Tongue (tissue), 2 donors: ENCODE measurements around the gene FOXK1. TPM values are rescaled to one million over a fixed set of nuclear protein-coding genes. Genes with fewer than 3 reads are reported as not detected.
"Not testable (repeated sequence)": the region's sequence is repeated elsewhere in the genome, so short reads cannot be mapped to it uniquely, and the experiment has no call there.

Experiments
- DNase-seq: peaks from one replicate; pipeline ENCODE4 v3.0.0-alpha.2; 2015
- total RNA-seq: library from RNA; depleted of rRNA; stranded (reverse); fragments of >200 nt; gene quantifications from one replicate; pipeline ENCODE4 v1.2.3, GENCODE V29; 2014

The FOXK1 gene
- total RNA-seq, 1 donor from 2014 or later = 26.9 TPM

DNA sequence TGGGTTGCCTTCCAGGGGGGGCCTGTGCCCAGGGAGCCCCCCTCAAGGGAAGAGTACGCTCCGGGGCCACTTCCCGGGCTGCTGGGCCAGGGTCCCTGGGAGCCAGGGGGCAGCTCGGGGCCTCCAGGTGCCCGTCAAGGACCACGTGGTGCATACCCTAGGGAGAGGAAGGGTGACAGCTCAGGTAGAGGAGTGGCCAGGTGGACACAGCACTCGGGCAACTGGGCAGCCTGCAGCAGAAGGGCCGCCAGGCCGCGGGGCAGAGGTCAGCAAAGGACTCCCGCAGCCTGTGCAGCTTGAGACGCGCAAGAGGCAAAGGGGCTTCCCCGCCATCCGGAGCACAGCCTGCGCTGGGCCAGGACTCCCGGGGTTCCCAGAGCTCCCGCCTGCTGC, 119.7 kb downstream of the FOXK1 start:
- no peak for DNase-seq

DNA sequence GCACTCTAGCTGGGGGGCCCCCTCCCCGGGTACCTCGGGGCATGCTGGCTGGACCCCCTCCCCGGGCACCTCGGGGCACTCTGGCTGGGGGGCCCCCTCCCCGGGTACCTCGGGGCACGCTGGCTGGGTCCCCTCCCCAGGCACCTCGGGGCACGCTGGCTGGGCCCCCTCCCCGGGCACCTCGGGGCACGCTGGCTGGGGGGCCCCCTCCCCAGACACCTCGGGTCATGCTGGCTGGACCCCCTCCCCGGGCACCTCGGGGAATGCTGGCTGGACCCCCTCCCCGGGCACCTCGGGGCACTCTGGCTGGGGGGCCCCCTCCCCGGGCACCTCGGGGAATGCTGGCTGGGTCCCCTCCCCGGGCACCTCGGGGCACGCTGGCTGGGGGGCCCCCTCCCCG, 120.5 kb downstream of the FOXK1 start:
- not testable (repeated sequence) for DNase-seq

DNA sequence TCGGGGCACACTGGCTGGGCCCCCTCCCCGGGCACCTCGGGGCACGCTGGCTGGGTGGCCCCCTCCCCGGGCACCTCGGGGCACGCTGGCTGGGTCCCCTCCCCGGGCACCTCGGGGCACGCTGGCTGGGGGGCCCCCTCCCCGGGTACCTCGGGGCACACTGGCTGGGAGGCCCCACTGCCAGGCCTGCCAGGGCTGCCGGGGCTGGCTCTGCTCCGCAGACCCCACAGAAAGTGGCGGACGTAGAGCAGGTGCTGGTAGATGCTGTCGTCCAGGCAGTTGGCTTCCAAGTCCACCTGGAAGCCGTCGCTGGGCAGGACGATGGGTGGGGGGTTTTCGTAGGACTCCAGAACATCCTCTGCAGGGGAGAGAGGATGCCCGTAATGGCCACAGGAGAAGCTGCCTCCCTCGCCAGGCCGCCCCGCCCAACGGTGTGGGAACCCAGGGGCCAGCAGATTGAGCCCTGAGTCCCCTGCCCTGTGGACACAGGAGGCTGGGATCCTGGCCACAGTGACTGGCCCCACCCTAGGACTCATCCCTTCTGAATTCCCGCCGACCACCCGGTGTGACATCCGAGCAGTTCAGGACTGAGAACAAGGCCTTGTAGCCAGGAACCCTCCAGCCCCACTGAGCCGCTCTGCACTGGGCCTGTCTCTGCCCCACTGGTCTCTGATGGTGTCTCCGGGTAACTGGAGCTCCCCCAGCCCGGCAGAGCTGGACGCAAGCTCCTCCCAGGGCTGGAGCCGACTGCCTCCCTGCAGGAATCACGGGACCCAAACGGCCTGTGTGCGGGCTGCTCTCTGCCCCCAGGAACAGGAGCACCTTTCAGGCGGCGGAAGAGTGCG, 121.5 kb downstream of the FOXK1 start:
- DNase-seq = no peak

DNA sequence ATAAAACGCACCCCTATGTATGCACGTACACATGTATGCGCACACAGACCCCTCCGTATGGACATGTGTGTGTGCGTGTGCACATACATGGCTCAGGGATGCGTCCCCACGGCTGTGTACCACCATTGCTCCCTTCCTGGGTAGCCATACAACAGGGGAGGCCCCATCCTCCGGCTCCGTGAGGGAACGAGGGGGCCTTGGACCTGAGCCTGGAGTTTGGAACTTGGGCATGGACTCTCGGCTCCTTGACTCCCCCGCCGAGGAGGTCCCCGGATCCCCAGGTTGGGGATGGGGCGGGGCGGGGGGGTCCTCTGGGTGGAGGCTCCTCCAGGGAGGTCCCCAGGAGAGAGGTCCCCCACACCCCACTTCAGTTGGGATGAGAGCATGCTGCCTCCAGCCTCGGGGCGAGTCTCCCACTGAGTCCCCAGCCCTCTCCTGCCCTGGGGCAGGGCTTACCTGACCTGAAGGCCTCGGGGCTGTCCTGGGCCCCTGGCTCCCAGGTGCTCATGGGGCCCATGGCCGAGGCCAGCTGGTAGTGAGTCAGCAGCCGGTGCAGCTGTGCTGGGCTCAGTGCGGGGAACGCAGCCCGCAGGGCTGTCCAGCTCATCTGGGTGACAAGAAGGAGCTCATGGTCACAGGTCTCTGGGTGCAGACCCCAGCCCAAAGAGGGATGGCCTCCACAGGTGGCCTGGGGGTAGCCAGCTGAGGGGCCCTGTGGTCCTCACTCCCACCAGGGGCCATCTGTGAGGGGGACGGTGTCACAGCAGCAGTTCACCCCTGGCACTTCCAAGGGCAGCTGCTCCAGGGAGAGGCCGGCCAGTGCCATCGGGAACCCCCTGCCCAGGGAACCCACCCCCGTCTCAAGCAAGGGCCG, 123.3 kb downstream of the FOXK1 start:
- no peak for DNase-seq

DNA sequence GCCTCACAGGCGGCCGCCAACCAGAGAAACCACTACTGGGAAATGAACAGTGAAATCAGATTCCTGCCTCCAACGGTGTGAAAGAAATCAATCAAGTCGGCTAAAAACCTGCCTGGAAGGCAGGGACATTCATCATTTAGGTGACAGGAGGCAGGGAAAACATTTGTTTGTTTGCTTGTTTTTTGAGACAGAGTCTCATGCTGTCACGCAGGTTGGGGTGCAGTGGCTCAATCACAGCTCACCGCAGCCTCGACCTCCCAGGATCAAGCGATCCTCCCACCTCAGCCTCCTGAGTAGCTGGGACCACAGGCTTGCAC, 123.8 kb downstream of the FOXK1 start:
- no peak for DNase-seq

DNA sequence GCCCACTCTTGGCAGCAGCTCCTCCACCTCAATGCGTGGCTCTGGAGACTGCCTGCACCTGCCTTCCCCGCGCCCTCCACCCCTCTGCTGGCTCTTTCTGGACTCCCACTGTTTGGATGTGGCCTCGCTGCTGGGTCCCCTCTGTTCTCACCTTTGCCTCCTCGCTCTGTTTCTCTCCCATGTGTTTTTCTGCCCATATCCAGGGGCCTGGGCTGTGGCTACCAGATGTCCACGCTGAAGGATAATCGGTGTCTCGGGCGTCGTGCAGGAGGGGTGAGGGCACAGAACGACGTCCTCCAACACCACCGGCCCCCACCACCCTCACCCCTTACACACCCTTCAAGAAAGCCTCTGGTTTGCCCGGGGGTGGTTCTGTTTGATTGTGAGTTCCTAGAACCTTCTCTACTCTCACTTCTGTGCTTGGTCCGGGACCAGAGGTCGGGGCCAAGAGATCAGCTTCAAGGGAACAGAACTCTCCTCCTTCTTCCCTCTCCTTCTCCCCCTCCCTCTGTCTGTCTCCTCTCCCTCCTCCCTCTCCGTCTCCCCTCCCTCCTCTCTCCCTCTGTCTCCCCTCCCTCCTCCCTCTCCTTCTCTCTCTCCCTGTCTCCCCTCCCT, 125.0 kb downstream of the FOXK1 start:
- no peak for DNase-seq

DNA sequence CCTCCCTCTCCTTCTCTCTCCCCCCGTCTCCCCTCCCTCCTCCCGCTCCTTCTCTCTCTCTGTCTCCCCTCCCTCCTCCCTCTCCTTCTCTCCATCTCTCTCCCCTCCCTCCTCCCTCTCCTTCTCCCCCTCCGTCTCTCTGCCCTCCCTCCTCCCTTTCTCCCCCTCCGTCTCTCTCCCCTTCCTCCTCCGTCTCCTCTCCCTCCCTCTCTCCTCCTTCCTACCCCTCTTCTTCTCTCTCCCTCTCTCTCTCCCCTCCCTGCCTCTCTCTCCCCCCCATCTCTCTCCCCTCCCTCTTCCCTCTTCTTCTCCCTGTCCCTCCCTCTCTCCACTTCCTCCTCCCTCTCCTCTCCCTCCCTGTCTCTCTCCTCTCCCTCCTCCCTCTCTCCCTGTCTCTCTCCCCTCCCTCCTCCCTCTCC, 125.5 kb downstream of the FOXK1 start:
- DNase-seq = no peak

DNA sequence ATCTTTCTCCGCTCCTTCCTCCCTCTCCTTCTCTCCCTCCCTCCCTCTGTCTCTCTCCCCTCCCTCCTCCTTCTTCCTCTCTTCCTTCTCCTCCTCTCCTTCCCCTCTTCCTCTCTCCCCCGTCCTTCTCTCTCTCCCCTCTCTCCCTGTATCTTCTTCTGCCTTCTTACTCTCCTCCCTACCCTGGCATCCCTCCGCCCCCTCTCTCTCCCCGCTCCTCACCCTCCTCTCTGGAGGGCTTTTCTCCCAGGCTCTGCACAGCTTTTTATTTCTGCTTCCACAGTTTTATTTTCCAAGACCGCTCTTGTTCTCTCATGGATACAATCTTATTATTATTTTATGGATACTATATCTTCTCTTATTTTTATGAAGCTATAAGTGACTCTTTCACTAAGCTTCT, 125.9 kb downstream of the FOXK1 start:
- no peak for DNase-seq

DNA sequence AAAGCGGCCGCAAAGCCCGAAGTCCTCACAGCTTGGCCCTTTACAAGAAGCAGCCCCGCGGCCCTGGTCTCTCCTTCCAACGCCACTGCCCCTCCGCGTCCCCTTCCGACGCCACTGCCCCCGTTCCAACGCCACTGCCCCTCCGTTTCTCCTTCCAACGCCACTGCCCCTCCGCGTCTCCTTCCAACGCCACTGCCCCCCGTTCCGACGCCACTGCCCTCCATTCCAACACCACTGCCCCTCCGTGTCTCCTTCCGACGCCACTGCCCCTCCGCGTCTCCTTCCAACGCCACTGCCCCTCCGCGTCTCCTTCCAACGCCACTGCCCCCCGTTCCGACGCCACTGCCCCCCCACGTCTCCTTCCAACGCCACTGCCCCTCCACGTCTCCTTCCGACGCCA, 126.5 kb downstream of the FOXK1 start:
- DNase-seq = no peak

DNA sequence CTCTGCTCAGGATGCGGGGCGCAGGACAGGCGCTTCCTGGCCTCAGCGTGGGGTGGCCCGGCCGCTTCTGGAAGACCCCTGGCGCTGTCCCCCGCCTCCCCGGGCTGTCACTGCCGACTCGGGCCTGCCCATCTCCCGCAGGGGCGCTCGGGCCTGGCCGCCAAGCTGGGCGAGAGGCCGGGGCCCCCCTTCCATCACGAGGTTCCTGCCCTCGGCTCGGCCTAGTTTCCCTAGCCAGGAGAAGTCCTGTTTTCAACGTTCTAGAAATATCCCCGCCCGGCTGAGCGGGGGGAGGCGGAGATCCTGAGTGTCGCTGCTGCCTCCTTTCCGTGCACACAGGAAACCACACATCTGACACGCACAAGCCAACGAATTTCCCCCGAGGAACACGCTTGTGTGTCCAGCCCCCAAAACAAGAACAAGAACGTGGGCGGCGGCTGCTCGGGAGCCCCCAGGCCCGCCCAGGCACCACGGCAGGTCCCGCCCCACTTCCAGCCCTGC, 127.0 kb downstream of the FOXK1 start:
- DNase-seq = no peak

DNA sequence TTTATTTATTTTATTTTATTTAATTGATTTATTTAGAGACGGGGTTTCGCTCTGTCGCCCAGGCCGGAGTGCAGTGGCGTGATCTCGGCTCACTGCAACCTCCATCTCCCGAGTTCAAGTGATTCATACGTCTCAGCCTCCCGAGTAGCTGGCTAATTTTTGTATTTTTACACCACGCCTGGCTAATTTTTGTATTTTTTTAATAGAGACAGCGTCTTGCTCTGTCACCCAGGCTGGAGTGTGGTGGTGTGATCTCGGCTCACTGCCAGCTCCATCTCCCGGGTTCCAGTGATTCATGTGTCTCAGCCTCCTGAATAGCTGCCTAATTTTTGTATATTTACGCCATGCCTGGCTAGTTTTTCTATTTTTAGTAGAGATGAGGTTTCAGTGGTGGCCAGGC, 127.6 kb downstream of the FOXK1 start:
- no peak for DNase-seq

DNA sequence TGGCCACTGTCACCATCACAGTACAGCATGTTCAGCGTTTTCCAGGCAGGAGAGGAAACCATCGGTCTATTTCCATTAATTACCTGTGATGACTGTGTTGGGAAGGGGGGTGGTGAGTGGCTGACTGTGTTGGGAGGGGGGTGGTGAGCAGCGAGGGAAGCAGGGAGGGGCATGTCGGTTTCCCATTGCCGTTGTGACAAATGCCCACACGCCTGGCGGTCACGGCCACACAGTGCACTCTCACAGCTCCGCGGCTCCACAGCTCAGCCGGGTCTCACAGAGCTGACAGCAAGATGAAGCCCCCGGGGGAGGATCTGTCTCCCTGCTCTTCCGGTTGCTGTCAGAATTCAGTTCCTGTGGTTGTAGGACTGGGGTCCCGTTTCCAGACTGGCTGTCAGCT, 132.3 kb downstream of the FOXK1 start:
- no peak for DNase-seq

DNA sequence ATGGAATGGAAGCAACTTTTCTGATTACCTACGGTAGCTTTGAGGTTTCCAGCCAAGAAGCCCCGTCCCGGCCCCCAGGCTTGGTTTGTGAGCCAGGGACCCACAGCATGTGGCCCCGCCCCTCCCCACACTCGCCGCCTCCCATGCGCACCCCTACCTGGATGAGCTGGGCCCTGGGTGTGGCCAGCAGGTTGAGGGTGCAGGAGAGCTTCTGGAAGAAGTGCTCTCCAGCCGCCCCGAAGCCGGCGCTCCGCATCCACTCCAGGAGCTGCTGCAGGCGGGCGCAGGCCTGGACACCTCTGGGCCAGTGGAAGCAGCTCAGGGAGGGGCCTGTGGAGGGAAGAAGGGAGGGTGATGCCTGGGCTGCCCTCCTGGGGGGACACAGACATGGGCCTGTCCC, 133.0 kb downstream of the FOXK1 start:
- DNase-seq = no peak

DNA sequence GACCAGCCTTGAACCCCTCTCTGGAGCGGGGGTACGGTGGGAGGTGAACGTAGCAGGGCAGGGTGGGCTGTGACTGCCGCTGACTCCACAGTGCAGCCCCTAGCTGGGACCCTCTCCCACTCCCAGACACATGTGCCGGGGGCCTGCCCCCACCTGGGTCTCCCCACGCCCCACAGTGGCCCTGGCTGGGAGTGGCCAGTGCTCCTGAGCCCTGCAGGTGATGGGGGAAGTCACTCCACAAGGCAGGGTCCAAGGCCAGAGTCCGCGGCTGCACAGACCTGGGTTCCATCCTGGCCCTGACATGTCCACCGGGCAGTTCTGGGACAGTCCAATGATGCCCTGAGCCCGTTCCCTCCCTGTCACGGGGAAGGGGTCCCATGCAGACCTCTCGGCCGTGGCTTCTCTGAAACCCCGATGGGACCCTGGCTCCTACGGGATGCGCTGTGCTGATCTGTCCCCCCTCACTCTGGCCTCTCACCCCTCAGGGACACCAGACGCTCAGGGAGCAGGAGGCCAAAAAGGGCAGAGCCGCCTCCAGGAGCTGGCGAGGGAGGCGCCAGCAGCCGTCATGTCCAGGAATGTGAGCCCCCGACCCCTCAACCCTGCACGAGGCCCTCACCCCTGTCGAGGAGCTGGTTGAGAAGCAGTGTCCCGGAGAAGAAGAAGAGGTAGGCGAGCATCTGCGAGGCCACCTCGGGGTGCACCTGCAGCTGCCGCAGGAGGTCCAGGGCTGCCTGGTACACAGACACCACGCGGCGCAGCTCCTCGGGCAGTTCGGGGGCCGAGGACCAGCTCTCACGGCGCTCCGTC, 133.7 kb downstream of the FOXK1 start:
- no peak for DNase-seq

DNA sequence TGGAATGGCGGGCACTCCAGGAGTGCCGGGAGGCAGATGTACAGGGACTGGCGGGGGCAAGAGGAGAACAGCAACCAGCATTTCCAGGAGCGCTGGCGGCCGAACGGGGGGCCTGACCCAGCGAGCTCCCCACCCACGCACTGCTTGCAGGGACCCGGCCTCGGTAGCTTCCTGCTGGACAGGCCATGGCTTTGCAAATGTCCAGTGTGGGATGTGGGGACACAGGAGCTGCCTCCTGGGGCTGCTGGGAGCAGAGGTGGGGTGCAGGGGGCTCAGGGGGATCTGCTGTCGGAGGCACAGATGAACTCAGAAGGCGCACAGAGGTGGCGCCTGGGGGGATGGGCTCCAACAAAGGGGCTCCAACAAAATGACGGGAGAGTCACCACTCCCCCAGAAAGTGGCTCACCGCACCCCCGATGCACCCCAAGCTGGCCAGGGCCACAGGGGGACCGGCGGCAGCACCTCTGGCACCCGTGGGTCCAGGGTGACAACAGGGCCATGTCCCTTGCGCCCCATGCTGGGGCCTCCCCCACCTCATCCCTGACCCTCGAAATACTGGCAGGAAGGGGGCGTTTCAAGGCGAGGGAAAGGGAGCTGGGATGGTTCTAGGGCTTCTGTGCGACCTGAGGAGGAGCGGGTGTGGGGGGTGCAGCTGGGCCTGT, 134.5 kb downstream of the FOXK1 start:
- no peak for DNase-seq

DNA sequence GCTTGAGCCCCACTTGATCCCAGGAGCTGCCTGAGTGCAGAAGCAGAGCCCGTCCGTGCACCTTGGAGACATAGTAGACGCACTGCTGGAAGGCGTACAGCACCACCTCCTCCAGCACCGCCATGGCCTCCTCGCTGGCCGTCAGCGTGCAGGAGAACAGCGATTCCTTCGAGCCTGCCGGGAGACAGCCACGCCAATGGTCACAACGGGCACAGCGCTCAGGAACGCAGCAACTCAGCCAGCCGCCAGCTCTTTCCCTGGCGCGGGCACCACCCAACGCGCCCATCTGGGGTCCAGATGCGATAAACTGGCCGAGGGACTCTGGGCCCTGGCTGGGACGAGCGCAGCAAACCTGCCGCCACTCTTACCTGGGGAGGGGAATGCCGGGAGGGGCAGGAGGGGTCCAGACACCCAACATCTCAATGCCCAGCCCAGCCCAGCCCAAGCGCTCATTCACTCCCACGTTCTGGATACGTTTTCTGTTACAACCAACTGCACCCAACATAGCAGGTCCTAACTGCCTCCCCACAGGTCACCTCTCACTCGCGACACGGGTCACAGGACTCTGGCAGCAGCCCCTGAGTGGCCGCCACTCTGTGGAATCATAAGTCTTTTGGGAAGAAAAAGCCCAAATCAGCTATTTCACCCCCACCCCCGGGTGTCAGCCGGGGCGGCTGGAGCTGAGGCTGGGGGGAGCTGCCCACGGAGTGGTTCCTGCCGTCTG, 135.2 kb downstream of the FOXK1 start:
- no peak for DNase-seq

DNA sequence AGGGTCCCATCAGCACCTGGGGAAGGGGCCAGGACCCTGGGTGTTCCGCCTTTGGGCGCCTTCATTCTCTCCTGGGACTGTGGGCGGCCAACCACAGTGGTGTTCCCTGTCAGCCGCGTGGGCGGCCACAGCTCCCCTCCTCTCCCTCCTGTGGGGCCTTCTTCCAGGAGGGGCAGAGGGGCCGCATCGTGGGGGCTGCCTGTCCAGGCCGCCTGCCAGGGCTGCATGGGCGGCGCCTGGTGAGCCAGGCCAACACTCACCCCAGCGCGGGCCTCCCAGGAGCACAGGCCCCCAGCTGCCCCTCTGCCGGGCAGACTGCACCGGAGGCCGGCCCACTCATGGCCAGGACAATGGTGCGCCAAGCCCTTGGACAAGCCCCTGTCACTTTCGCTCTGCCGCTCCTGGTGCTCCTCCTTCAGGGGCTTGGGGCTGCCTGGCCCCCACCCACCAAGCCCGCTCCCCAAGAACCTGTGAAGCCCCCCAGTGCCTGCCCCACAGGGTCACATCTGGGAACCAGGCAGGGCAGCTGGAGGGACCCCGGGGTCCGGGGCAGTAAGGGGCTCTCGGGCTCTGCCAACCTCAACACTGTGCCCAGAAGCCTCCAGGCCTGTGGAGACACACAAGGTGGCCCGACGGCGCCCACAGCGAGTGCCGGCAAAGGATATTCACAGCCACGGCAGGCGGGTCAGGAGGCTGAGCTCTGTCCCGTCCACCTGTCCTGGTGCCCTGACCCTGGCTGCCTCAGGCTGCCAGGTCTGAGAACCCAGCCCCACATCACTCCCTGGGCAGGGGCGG, 136.1 kb downstream of the FOXK1 start:
- peak; percentile 38 for DNase-seq

DNA sequence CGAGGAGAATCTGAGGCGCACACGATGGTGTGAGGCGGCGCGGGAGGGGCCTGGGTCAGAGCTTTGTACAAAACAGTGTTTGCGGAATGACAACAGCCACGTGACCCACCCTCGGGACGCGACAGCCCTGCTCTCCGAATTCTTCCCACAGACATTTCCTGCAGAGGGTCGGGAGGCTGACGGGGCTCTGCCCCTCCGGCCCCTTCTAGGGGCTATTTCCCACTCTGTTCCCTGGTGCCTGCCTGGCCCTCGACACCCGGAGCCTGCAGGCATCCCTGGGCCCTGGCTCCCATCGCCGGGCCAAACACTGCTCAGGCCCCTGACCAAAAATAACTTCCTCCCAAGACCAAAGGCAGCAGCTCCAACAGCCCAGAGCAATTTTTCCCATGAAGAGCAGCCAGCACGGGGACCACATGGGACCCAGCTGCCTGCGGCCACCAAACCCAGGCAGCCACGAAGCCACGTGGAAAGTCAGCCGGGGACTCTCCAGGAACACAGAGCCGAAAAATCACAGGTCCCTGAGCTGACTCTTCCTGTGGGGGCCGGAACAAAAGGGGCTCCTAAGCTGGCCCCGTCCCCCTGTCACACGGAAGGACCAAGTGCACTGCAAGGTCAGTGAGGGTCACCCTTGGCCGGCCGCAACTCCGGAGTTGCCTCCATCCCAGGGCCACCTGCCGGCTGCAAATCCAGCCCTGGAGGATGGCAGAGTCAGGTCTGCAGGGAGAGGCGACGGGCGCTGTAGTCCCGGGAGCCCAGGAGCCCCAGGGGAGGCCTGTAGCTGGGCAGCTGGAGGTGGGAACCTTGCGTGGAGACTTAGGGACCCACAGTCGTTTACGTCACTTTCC, 137.7 kb downstream of the FOXK1 start:
- DNase-seq = peak; percentile 35

DNA sequence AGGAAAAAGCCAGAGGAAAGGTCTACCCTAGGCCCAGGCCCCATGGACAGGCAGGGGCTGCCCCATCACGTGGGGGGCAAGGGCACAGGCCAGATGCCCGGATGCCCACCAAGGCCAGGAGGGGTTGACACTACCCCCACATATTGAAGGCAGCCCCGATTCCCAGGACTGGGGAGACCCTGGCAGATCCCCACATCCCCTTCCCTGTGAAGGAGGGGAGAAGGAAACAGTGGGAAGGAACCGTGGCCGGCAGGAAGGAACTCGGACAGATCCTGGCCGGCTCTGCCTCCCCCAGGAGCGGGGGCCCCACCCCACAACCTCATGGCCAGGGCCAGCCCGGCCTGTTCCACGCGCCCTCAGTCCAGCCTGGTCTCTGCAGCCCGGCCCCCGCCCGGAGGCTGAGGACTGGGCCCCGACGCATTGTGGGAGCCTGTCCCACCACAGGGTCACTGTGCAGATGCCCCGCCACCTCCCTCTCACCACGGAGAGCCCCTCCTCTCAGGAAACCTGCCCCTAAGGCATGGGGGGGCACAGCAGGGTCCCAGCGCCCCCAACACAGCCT, 138.4 kb downstream of the FOXK1 start:
- no peak for DNase-seq
